Measurements from ENCODE around the gene PCBD1. TPM values are rescaled to one million over a fixed set of nuclear protein-coding genes. Genes with fewer than 3 reads are reported as not detected.

PCBD1 gene
- total RNA-seq (1 to 10 TPM; 8.1 TPM), total RNA-seq (3.8 to 5.4 reads per million in 2 donors)

DNA sequence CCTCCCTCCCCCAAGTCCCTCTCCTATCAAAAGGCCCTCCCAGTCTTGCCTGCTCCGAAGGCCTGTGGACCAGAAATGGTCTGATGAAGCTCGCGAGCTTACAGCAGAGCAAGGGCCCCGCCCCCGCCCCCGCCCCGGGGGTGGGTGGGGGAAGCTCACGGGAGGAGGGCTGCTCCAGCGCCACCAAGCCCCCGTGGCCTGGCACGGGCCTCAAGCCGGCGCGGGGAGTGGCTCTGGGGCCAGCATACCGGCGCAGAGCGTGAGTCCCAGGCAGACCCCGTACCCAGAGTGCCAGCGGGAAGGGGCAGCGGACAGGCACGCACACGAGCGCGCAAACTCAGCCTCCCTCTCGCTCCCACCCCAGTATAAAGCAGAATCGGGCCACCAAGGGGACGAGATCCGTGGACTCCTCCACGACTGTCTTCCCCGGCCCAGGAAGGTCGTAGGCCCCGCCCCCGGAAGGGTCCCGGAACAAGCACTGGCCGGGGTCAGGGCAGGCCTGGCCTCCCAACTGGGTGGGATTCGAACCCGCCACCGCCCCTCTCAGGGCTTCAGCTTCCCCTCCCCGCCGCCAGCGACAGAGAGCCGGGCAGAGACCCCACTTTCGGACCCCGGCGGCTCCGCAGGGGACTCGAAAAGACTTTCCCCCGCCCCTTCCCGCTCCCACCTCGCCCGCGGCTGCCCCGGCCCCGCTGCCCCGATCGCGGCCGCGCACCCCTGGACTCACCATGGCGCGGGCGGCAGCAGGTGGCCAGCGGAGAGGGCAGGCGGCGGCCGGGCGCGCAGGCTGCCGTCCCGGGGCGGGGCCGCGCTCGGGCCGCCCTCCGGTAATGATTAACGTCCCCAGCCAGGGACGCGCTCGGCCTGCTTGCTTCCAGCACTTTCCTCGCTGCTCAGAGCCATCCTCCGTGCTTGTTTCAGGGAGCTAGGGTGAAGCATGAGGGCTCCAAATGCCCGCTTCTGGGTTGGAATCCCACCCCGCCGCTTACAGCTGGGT, at the start of gene PCBD1:
TSS of gene PCBD1 (minus strand) at position 762 of the 997 bp plus-strand sequence. CDS start at position 730, 32 bp downstream.
- peak within 1 kb of the TSS; percentile 76 for H3K27ac Mint-ChIP-seq
- H3K27me3 Mint-ChIP-seq: no peaks in the 10 kb centered on the region
- no peaks in the 10 kb centered on the region for H3K9me3 ChIP-seq (ENCODE audit: control insufficient read depth, low read length, poor library complexity, severe bottlenecking)
- peaks cover 2% of the 10 kb centered on the region for H3K36me3 Mint-ChIP-seq (ENCODE audit: low read depth)
- peak; percentile 92 for ATAC-seq
- H3K4me1 Mint-ChIP-seq: peaks cover 4% of the 10 kb centered on the region
- DNase-seq: peak; percentile 60 to 64 (median 62)
- peak within 1 kb of the TSS; percentile 88 for H3K4me3 Mint-ChIP-seq

DNA sequence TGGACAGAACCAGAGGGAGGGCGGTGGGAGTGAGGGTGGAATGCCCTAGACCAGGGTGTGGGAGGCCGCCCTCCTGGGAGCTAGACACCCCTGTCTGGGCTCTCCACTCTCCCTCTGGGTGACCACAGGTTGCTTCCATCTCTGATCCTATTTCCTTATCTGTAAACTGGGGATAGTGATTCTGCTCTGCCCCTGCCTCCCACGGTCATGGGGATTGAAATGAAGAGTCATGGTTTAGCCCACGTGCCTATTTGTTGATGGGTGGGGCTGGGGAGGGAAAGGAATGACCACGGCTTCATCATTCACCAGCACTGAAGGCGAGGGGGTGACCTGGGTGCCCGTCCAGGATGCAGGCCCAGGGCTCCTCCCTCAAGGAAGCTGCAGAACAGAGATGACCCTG, 49.3 kb upstream of the PCBD1 start:
- no peak for DNase-seq

DNA sequence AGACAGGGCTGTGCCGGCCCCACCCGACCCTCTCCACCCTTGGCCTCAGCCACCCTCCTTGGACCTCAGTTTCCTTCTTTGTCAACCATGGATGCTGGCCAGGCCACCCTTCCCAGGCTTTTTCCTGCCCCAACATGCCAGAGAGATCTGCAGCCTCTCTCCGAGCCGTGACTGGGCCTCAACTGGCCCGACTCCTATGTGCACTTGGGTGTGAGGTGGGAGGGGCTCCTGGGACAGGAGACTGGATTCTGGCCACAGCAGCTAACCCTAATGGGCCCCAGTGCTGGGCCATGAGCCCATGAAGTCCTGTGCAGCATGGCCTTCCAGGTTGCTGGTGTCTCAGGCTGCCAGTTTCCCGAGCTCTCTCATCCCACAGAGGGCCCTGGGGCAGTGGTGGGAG, 47.7 kb upstream of the PCBD1 start:
- Mint-ChIP-seq H3K27ac (no peak overlapping the region), H3K27me3 (peaks cover 38% of the 10 kb centered on the region), H3K4me3 (no peak overlapping the region), H3K36me3 (ENCODE audit: low read depth) (no peaks in the 10 kb centered on the region), H3K4me1 (peaks cover 8% of the 10 kb centered on the region)
- no peaks in the 10 kb centered on the region for H3K9me3 ChIP-seq (ENCODE audit: control insufficient read depth, low read length, poor library complexity, severe bottlenecking)
- ATAC-seq (no peak), DNase-seq (no peak)

More for the DNA sequence above, 49.3 kb upstream of the PCBD1 start:
- ATAC-seq: no peak
- Mint-ChIP-seq H3K4me3 (no peak overlapping the region), H3K27ac (no peak overlapping the region), H3K4me1 (peaks cover 8% of the 10 kb centered on the region), H3K27me3 (peaks cover 38% of the 10 kb centered on the region), H3K36me3 (ENCODE audit: low read depth) (no peaks in the 10 kb centered on the region)
- H3K9me3 ChIP-seq (ENCODE audit: control insufficient read depth, low read length, poor library complexity, severe bottlenecking): no peaks in the 10 kb centered on the region

DNA sequence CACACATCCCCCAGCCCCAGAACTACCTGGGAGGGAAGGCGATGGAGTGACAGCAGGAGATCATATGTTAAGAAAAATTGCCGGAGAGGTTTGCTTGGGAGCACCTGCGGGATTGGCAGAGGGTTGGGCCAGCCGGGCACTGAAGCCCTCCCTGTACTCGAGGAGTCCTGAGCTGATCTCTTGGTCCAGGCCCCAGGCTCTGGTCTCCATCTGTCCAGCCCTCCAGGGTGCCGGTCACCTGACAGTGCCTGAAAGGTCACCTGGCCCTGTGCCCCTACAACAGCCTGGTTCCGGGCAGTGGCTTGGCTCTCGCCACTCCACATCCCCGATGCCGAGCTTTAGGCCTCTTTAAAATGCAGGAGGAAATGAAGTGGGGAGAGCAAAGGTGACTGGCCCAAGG, 47.3 kb upstream of the PCBD1 start:
- H3K4me1 Mint-ChIP-seq: peaks cover 8% of the 10 kb centered on the region
- H3K36me3 Mint-ChIP-seq (ENCODE audit: low read depth): no peaks in the 10 kb centered on the region
- ATAC-seq: no peak
- no peak for DNase-seq
- no peaks in the 10 kb centered on the region for H3K9me3 ChIP-seq (ENCODE audit: control insufficient read depth, low read length, poor library complexity, severe bottlenecking)
- H3K27me3 Mint-ChIP-seq: peaks cover 38% of the 10 kb centered on the region
- no peak overlapping the region for H3K4me3 Mint-ChIP-seq
- H3K27ac Mint-ChIP-seq: no peak overlapping the region

DNA sequence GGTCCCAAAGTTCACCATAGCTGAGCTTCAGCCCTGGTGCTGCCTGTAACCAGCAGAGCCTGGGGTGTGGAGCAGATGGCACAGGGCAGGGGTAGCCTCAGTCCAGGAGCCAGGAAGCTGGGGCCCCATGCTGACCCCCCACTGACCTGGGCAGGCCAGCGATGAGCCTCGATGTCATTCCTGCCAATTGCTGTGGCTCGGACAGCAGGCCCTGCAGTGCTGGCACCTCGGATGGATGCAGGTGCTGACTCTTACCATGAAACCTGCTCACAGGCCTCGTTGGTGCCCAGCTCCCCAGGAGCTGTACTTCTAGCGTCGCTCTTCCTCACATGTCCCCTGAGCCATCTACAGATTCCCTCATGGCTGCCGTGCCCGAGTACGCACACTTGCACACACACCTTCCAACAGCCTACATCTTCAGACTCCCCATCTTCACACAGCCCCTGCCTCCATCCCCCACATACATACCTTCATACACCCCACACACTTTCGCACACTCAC, 46.8 kb upstream of the PCBD1 start:
- no peaks in the 10 kb centered on the region for H3K36me3 Mint-ChIP-seq (ENCODE audit: low read depth)
- H3K4me3 Mint-ChIP-seq: no peak overlapping the region
- DNase-seq: no peak

DNA sequence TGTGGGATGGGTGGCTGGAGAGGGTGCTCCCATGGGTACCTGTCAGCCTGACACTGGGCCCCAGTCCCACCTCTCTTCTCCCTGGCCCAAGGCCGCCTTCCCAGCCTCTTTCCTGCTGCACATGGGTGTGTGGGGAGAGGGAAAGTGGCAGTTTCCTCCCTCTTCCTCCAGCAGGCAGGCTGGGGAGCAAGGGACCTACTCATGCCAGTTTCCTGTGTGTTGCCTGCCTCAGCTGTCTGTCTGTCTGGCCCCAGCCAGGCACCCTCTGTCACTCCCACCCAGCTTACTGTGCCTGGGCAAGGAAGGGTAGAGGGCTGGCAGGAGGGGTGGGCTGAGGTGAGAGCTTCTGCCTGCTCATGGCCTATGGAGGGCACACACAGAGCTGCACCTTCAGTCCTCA, 46.3 kb upstream of the PCBD1 start:
- Mint-ChIP-seq H3K4me1 (peaks cover 8% of the 10 kb centered on the region), H3K27ac (no peak overlapping the region), H3K27me3 (peaks cover 32% of the 10 kb centered on the region), H3K4me3 (no peak overlapping the region), H3K36me3 (ENCODE audit: low read depth) (no peaks in the 10 kb centered on the region)
- no peak for ATAC-seq
- no peak for DNase-seq
- no peaks in the 10 kb centered on the region for H3K9me3 ChIP-seq (ENCODE audit: control insufficient read depth, low read length, poor library complexity, severe bottlenecking)

More for the DNA sequence above, 46.8 kb upstream of the PCBD1 start:
- H3K27ac Mint-ChIP-seq: no peak overlapping the region
- ATAC-seq: no peak
- peaks cover 8% of the 10 kb centered on the region for H3K4me1 Mint-ChIP-seq
- peaks cover 36% of the 10 kb centered on the region for H3K27me3 Mint-ChIP-seq
- H3K9me3 ChIP-seq (ENCODE audit: control insufficient read depth, low read length, poor library complexity, severe bottlenecking): no peaks in the 10 kb centered on the region

DNA sequence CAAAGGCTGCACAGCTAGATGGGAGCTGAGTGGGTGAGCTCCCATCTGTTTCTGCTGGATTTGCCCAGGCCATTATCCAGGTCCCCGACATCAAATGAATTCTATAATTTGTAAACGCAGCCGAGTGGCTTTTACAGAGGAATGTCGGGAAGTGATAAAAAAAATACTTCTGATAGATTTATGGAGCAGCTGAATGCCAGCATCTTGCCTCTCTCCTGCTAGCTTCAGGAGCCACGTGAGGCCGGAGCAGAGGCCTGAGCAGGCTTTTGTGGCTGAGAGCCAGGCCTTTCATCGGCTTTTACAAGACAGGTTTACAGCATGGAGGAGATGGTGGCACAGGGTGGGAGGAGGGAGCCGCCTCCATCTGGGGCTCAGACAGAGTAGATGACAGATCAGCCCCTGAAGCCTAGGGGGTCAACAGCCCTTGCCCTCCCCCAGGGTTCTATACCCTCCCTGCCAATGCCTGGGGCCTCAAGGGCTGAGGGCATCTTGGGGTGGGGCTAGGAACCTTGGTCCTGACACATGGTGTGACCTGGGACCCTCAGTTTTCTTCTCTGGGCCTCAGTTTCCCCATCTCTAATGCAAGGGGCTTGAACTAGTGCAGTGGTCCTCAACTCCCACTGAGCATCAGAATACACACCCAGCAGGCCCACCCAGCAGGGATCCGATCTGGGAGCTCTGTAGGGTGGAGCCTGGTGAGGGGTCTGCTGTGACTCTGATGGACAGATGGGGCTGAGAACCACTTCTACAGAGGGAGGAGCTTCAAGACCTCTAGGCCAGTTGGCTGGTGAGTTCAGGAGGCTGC, 44.2 kb upstream of the PCBD1 start:
- no peak overlapping the region for H3K4me3 Mint-ChIP-seq
- H3K27ac Mint-ChIP-seq: no peak overlapping the region
- DNase-seq: no peak
- no peaks in the 10 kb centered on the region for H3K9me3 ChIP-seq (ENCODE audit: control insufficient read depth, low read length, poor library complexity, severe bottlenecking)
- no peaks in the 10 kb centered on the region for H3K36me3 Mint-ChIP-seq (ENCODE audit: low read depth)
- no peak for ATAC-seq
- peaks cover 6% of the 10 kb centered on the region for H3K4me1 Mint-ChIP-seq
- peaks cover 27% of the 10 kb centered on the region for H3K27me3 Mint-ChIP-seq

DNA sequence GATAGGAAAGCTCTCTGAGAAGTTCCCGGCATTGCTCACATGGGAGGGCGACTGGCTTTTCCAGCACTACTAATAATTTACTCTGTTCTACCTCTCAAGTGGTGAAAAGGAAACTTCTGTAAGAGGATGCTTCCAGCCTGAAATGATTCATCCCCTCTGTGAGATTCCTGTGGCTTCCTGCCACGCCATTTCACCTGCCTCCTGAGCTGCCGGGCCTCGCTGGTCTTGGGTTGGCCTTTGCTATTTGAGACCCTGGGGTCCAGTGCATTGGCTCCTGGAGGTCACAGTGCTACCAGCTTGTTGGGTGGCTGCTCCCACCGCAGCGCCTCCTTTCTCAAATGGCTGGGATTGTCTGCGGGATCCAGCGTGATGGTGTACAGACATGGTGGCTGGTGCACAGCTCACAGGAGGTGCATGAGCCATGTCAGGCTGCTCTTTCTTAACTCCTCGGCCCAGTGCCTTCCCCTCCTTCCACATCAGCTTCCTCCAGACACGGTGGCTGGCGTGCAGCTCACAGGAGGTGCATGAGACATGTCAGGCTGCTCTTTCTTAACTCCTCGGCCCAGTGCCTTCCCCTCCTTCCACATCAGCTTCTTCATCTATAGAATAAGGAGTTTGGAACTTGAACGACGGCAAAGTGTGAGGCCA, 42.9 kb upstream of the PCBD1 start:
- H3K4me3 Mint-ChIP-seq: no peak overlapping the region

DNA sequence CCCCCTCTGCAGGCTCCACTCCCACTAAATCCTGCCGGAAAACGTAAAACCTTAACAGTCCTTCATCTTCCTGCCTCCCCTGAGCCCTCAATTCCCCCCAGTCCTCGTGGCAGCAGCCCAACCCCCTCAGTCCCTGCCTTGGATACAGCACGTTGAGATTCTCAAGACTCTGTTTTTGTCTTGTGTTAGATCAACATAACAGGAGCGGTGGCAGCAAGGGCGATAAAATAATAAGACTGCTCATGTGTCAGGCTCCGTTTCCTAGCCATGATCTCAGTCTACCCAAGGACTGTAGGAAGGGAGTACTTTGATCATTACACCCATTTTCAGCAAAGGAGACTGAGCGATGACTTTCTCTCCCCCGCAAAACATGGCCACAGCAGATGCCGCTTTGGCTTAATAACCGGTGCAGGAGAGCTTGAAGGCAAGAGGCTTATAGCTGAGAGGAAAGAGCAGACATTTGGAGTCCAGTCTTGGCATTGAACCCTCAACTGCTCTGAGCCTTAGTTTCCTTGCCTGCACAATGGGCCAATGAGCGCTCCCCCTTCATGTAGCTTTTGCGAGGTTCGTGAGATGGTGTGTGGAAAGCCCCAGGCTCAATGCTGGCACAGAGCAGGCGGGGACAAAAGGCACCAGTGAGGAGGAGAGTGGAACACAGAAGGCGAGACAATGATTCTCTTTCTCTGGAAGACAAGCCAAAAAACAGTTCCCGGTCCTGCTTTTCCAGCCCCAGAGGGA, 42.1 kb upstream of the PCBD1 start:
- no peak for DNase-seq
- H3K27ac Mint-ChIP-seq: no peak overlapping the region
- peaks cover 2% of the 10 kb centered on the region for H3K4me1 Mint-ChIP-seq
- no peaks in the 10 kb centered on the region for H3K36me3 Mint-ChIP-seq (ENCODE audit: low read depth)
- no peak overlapping the region for H3K4me3 Mint-ChIP-seq
- H3K27me3 Mint-ChIP-seq: peaks cover 17% of the 10 kb centered on the region
- ATAC-seq: no peak
- no peaks in the 10 kb centered on the region for H3K9me3 ChIP-seq (ENCODE audit: control insufficient read depth, low read length, poor library complexity, severe bottlenecking)

More for the DNA sequence above, 42.9 kb upstream of the PCBD1 start:
- Mint-ChIP-seq H3K27ac (no peak overlapping the region), H3K36me3 (ENCODE audit: low read depth) (no peaks in the 10 kb centered on the region), H3K4me1 (peaks cover 2% of the 10 kb centered on the region), H3K27me3 (peaks cover 20% of the 10 kb centered on the region)
- no peaks in the 10 kb centered on the region for H3K9me3 ChIP-seq (ENCODE audit: control insufficient read depth, low read length, poor library complexity, severe bottlenecking)
- ATAC-seq (no peak), DNase-seq (no peak)

DNA sequence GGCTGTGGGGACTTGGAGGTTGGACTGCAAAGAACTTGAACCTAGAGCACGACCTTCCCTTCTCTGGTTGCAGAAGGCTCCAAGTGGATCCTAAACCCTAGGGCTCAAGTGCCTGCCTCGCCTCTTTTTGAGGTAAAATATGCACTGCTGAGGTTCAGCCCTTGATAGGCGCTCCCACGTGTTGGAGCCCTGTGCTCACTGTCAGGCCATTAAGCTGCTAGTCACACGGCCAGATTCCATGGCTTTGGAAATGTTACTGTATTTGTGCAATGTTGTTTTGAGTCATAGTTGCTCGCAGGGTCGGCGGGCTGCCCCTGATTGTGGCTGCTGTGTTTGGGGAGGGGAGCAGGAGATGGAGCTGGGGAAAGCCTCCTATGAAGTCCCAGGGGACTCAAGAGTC, 39.8 kb upstream of the PCBD1 start:
- no peak overlapping the region for H3K27ac Mint-ChIP-seq

DNA sequence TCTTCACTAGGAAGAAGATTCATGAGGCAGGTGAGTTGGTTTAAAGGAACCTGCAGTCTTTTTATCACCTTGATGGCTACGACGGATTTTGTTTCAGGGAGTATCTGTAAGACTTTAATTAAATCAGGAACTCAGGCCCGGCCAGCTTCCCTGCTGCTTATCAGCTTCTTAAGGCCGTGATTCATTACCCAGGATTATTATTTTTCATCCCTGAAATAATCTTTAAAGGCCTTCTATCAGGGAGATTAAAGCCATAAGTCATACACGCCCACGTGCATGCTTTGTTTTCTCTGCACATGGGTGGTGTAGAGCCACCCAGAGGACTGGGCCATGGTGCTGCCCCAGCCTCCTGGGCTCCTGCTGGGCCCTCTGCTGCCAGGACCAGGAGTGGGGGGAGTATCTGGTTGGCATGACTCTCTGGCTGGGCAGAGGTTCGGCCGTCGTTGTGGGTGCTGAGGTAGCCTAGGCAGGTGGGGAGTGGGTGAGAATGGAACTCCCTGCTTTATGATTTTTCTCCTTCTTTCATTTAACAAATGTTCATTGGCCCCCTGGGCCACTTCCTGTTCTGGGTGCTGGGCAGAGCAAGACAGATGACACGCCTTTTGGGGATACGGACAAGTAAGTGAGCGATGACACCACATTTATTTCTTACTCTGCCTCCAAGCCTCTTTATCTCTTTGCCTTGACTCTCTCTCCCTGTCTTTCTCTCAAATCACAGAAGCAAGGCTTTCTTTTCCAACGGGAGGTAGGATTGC, 39.0 kb upstream of the PCBD1 start:
- no peak overlapping the region for H3K27ac Mint-ChIP-seq
- DNase-seq (no peak), ATAC-seq (no peak)
- no peaks in the 10 kb centered on the region for H3K36me3 Mint-ChIP-seq (ENCODE audit: low read depth)
- no peaks in the 10 kb centered on the region for H3K9me3 ChIP-seq (ENCODE audit: control insufficient read depth, low read length, poor library complexity, severe bottlenecking)
- no peak overlapping the region for H3K4me3 Mint-ChIP-seq
- H3K4me1 Mint-ChIP-seq: peaks cover 5% of the 10 kb centered on the region
- H3K27me3 Mint-ChIP-seq: peaks cover 21% of the 10 kb centered on the region

More for the DNA sequence above, 39.8 kb upstream of the PCBD1 start:
- H3K36me3 Mint-ChIP-seq (ENCODE audit: low read depth): no peaks in the 10 kb centered on the region
- no peak overlapping the region for H3K4me3 Mint-ChIP-seq
- H3K27me3 Mint-ChIP-seq: peaks cover 21% of the 10 kb centered on the region
- peaks cover 5% of the 10 kb centered on the region for H3K4me1 Mint-ChIP-seq
- ATAC-seq (no peak), DNase-seq (no peak)
- no peaks in the 10 kb centered on the region for H3K9me3 ChIP-seq (ENCODE audit: control insufficient read depth, low read length, poor library complexity, severe bottlenecking)
